HFF-Myc (cell line): Measurements from ENCODE around the gene CA6.

Experiments used
- DNase-seq: peaks from one replicate; pipeline ENCODE4 v3.0.0-alpha.2; 2011; ENCODE audit warnings: low read depth; ENCODE audit errors: extremely low read depth
- H3K4me3 ChIP-seq: replicated peaks from 2 replicates; pipeline ENCODE4 v1.5.1; 2011; ENCODE audit warnings: low read depth, mild to moderate bottlenecking, control low read depth, low read length
- TF ChIP-seq, protein P1 (sequence below): IDR thresholded peaks from 2 replicates; pipeline ENCODE4 v1.5.1; 2012; ENCODE audit warnings: mild to moderate bottlenecking, low read depth, low read length, control low read depth; ENCODE audit errors: missing control alignments

Gene CA6

DNA sequence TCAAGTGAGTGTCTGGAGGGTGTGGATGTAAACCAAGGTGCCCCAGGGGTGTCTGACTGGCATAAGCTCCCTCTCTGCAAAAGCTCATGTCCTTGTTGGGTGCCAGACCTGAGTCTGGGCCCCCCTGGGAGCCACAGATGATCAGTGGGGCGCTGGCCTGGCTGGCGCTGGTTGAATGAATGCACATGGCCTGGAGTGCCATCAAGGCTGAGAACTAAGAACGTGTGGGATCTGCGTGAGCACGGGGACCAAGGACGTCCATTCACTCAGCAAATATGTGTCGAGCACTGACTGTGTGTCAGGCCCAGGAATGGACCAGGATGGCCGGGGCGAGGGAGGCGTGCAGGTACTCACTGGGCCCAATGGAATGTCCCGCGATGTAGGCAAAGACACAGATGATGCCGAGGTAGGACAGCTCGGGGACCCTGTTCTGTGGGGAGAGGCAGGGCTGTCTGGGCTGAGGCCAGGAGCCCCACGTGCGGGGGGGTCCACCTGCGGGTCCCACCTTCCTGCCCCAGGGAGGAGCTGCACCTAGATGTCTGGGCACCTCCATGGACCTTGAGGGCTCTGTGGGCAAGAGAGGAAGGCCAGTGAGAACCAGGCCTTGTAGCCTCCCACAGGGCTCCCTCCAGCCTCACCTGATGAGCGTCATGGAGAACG is 61.4 kb downstream of the CA6 start:
- no peak for DNase-seq
- no peak overlapping the region for H3K4me3 ChIP-seq
- TF ChIP-seq, protein P1, sequence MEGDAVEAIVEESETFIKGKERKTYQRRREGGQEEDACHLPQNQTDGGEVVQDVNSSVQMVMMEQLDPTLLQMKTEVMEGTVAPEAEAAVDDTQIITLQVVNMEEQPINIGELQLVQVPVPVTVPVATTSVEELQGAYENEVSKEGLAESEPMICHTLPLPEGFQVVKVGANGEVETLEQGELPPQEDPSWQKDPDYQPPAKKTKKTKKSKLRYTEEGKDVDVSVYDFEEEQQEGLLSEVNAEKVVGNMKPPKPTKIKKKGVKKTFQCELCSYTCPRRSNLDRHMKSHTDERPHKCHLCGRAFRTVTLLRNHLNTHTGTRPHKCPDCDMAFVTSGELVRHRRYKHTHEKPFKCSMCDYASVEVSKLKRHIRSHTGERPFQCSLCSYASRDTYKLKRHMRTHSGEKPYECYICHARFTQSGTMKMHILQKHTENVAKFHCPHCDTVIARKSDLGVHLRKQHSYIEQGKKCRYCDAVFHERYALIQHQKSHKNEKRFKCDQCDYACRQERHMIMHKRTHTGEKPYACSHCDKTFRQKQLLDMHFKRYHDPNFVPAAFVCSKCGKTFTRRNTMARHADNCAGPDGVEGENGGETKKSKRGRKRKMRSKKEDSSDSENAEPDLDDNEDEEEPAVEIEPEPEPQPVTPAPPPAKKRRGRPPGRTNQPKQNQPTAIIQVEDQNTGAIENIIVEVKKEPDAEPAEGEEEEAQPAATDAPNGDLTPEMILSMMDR, result no peak

DNA sequence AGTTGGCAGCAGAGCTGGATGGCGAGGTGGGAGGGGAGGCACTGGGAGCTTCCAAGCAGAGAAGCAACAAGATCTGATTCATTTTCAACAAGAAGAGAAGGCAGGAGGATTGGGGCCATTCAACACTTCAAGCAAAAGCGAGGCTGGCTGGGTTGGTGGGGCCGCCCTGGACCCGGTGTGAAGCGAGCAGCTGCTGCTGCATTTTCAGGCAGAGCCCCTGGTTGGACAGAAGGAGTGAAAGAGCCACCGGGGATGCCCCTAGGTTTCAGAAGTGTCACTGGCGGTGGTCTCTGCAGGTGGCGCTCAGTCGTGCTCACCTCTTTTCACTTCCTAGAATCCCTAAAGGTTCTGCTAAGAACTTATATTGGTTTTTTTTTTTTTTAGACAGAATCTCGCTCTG is 62.6 kb downstream of the CA6 start:
- H3K4me3 ChIP-seq, result no peak overlapping the region
- no peak for DNase-seq
- TF ChIP-seq, protein P1, result no peak

DNA sequence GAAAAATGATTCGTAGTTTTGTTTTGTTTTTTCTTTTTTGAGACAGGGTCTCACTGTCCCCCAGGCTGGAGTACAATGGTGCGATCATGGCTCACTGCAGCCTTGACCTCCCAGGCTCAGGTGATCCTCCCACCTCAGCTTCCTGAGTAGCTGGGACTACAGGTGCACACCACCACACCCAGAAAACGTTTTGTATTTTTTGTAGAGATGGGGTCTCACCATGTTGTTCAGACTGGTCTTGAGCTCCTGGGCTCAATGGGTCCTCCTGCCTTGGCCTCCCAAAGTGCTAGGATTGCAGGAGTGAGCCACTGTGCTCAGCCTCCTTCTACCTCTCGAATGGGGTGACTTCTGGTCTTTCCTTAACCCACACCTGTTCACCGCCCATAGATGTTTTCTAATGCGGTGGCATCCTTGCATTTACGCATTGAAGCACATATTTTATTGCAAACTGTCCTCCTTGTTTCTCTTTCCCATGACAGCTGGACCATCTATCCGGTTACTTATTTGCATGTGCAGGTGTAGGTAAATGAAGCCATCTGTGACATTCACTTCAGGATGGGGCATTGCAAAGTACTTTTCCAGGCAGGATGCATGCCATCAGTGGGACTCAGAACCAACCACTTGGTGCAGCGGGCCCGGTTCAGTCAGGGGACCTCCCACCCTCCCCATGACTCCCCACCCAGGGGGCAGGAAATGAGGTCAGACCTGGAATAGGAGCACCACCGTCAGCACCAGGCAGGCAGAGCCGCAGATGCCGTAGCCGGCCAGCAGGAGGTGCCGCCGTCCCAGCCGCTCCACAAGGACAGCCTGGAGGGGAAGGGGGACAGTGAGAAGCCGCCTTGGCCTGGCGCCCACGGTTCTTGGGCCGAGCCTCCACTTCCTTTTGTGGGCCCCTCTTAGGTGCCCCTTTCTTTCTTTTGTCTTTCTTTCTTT is 64.0 kb downstream of the CA6 start:
- no peak for DNase-seq
- TF ChIP-seq, protein P1, result peak; percentile 56
- no peak overlapping the region for H3K4me3 ChIP-seq

DNA sequence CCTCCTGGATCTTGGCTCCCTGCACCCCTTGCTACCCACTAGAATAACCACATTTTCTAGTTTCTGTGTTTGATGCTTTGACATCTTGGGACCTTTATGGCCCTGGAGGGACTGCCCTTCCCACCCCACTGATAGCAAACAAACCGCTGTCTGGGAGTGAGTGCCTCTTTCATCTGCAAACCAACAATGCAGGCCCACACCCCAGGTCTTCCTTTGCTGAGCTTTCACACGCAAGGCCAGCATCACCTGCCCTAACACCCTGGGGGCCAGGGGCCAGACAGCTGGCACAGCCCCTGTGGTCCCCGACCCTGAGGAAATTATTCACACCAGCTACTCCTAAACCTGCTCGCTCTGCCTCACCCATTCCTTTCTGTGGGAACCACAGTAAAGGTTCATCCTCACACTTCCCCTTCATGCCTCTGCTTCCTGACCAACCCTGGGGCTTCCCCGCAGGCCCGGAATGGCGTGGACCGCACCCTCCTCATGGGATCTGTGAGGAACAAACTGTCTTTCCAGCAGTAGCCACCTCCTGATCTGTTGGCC is 65.2 kb downstream of the CA6 start:
- TF ChIP-seq, protein P1, result no peak
- no peak for DNase-seq
- H3K4me3 ChIP-seq, result no peak overlapping the region

DNA sequence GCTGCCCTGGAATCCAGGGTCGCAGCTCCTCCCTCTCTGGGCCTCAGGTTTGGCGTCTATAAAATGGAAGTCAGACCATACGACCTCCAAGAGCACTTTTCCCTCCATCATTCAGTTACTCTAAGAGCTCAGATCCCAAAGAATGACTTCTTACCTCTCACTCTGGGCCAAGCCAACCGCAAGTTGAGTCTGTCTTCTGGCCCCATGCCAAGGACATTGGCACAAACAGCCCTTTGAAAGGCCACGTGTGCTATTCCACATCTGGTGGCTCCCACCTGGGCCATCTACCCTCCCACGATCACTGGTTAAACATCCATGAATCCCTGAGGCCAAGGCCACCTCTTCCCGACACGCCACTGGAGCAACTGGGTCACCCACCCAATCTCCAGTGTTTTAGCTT is 68.2 kb downstream of the CA6 start:
- DNase-seq, result no peak
- no peak overlapping the region for H3K4me3 ChIP-seq
- TF ChIP-seq, protein P1, result no peak

DNA sequence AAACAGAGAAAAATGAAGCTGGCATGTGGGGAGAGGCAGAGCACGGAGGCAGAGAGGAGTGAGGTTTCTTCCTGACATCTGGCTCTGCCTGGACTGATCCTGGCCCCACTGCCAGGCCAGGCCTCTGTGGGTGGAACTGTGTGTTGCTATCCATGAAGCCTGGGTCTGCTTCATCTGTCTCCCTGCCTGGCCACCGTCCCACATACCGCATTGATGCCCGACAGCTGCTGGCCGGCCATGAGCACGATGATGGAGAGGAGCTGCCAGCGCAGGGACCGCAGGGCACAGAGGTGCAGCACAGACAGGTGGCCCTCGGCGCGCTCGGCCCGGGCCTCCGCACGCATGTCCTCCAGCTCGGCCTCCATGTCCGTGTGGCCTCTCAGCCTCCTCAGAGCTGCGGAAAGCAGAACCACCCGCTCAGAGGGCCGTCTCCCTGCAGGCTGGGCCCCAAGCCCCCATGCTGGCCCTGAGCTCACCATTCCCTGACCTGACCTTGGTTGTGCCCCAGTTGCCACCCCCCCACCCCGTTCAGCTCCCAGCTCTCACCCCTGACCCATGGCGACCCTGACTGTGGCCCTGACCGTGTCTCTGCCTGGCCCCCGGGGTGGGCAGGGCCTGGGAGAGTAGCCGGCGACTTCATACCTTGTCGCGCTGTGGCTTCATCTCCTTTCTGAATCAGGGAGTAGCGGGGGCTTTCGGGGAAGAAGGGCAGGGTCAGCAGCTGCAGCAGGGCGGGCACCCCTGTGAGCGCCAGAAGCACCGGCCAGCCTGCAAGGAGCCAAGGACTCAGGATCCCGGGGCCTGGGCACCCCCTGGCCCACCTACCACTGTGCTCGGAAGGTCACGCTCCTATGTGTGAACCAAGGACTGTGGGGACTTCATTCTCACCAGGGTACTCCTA is 69.1 kb downstream of the CA6 start:
- TF ChIP-seq, protein P1, result no peak
- no peak overlapping the region for H3K4me3 ChIP-seq
- DNase-seq, result no peak
